ENCODE results near the gene NEK6. TPM values are rescaled to one million over a fixed set of nuclear protein-coding genes. Genes with fewer than 3 reads are reported as not detected.
A peak's percentile ranks its signal among the peaks of the same experiment; 100 is the strongest.

NEK6 gene
- total RNA-seq, 1 donor from 2014 or later: 8.7 TPM

DNA sequence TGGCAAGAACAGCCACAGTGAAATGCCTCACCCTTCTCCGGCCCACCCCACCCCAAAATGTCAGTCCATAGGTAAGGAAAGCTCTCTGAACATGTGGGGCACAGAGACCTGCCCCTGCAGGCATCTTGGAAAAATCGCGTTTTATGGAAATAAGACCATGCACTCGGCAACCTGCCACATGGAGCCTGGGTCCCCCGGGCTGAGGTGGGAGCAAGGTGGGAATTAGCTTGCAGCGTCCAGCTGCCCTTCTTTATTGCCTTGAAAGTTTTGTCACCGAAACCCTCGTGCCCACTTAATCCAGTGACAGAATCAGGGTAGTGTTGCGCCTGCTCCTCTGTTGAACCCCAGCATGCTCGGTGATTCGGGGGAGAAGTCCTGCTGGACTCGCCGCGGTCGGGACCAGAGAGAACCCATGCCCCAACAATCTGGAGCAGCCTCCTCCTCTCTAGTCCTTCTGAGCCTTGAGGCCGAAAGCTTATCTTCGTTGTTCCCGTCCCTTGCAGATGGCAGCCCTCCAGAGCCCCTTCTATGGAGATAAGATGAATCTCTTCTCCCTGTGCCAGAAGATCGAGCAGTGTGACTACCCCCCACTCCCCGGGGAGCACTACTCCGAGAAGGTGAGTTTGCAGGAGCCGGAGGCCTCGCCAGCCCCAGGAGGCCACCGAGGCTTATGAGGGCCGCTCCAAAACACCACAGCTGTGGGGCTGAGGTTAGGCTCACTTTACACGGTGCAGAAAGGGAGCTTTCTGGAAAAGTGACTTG, 89.6 kb downstream of the NEK6 start:
- Histone ChIP-seq H3K9me3 (replicated peaks) (no peaks in the 10 kb centered on the region), H3K36me3 (peaks cover 70% of the 10 kb centered on the region), H3K27ac (replicated peaks) (no peak overlapping the region), H3K27me3 (ENCODE audit: low read depth) (no peaks in the 10 kb centered on the region), H3K4me3 (no peak overlapping the region), H3K4me1 (peaks cover 13% of the 10 kb centered on the region)
- peak; percentile 11 for DNase-seq
- TF ChIP-seq CTCF (IDR thresholded peaks at IDR 0.05; ENCODE audit: borderline replicate concordance): no peak
- intact Hi-C loops (cut with micrococcal nuclease): no loop called here

GRCh38 chr9:124347968-124348358, 90.2 kb downstream of the NEK6 start:
- DNase-seq: peak; percentile 14

GRCh38 chr9:124348363-124348762, 90.6 kb downstream of the NEK6 start:
- H3K4me3 ChIP-seq: no peak overlapping the region
- peaks cover 5% of the 10 kb centered on the region for H3K4me1 ChIP-seq
- H3K27ac ChIP-seq (replicated peaks): no peak overlapping the region
- intact Hi-C loops (cut with micrococcal nuclease): no loop called here
- H3K36me3 ChIP-seq: peaks cover 80% of the 10 kb centered on the region
- H3K27me3 ChIP-seq (ENCODE audit: low read depth): no peaks in the 10 kb centered on the region
- no peak for TF ChIP-seq CTCF (IDR thresholded peaks at IDR 0.05; ENCODE audit: borderline replicate concordance)
- H3K9me3 ChIP-seq (replicated peaks): no peaks in the 10 kb centered on the region
- no peak for DNase-seq

More at GRCh38 chr9:124347968-124348358, 90.2 kb downstream of the NEK6 start:
- TF ChIP-seq CTCF (IDR thresholded peaks at IDR 0.05; ENCODE audit: borderline replicate concordance): no peak
- no peaks in the 10 kb centered on the region for H3K9me3 ChIP-seq (replicated peaks)
- peaks cover 7% of the 10 kb centered on the region for H3K4me1 ChIP-seq
- no peaks in the 10 kb centered on the region for H3K27me3 ChIP-seq (ENCODE audit: low read depth)
- intact Hi-C loops (cut with micrococcal nuclease): no loop called here
- H3K36me3 ChIP-seq: peaks cover 76% of the 10 kb centered on the region
- no peak overlapping the region for H3K27ac ChIP-seq (replicated peaks)
- H3K4me3 ChIP-seq: no peak overlapping the region

DNA sequence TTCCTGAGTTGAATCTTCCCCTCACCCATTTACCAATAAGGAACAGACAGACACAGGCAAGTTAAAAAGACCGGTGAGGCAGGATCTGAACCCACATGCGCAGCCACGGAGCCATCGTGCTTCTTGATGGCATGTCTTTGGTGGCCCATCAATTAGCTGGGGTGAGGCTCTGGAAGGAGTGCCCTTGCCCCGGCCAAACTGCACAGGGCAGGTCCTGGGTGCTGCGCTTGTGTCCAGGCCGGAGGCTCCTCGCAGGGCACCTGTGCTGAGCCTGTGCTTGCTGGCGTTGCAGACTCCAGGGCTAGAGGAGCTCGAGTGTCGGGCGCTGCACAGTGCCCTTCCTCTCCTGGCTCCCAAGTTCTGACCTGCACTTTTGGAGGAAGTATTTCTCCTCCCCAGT, 91.1 kb downstream of the NEK6 start:
- Histone ChIP-seq H3K27me3 (ENCODE audit: low read depth) (no peaks in the 10 kb centered on the region), H3K27ac (replicated peaks) (no peak overlapping the region), H3K9me3 (replicated peaks) (no peaks in the 10 kb centered on the region), H3K4me1 (peaks cover 3% of the 10 kb centered on the region), H3K36me3 (peaks cover 84% of the 10 kb centered on the region), H3K4me3 (no peak overlapping the region)
- intact Hi-C loops (cut with micrococcal nuclease): no loop called here
- no peak for TF ChIP-seq CTCF (IDR thresholded peaks at IDR 0.05; ENCODE audit: borderline replicate concordance)
- DNase-seq: no peak

GRCh38 chr9:124349267-124349666, 91.5 kb downstream of the NEK6 start:
- Histone ChIP-seq H3K27ac (replicated peaks) (no peak overlapping the region), H3K4me3 (no peak overlapping the region), H3K4me1 (peaks cover 3% of the 10 kb centered on the region), H3K9me3 (replicated peaks) (no peaks in the 10 kb centered on the region), H3K27me3 (ENCODE audit: low read depth) (no peaks in the 10 kb centered on the region), H3K36me3 (peaks cover 87% of the 10 kb centered on the region)
- TF ChIP-seq CTCF (IDR thresholded peaks at IDR 0.05; ENCODE audit: borderline replicate concordance): no peak
- intact Hi-C loops (cut with micrococcal nuclease): no loop called here
- DNase-seq: no peak
